OCI-LY3 (cell line): ENCODE data around the gene MRC2.

Source experiments
- H2AFZ ChIP-seq: fragments of 200-600, 300-600 bp; shearing (Covaris generic); 2 replicates; pipeline ENCODE4 v1.6.0; 2014; ENCODE audit warnings: antibody characterized with exemption, low read depth, low read length
- H3K27ac ChIP-seq: fragments of 200-600, 300-600 bp; sonication (generic); 2 replicates; pipeline ENCODE4 v1.5.1; 2014; ENCODE audit warnings: mild to moderate bottlenecking, low read length, moderate library complexity, mixed read lengths
- H3K27me3 ChIP-seq: fragments of 200-600, 300-600 bp; sonication (generic); 2 replicates; pipeline ENCODE4 v1.6.1; 2014; ENCODE audit warnings: low read depth, low read length, mixed read lengths
- H3K36me3 ChIP-seq: fragments of 200-600, 300-600 bp; sonication (generic); replicated peaks from 2 replicates; pipeline ENCODE3; 2014; ENCODE audit warnings: low read depth, low read length, mixed read lengths
- H3K4me1 ChIP-seq: fragments of 300-600, 200-600 bp; sonication (generic); 2 replicates; pipeline ENCODE4 v1.6.1; 2014; ENCODE audit warnings: low read length, mixed read lengths
- H3K4me2 ChIP-seq: fragments of 200-600, 300-600 bp; sonication (generic); 2 replicates; pipeline ENCODE4 v1.6.1; 2014; ENCODE audit warnings: low read length, mixed read lengths
- H3K4me3 ChIP-seq: fragments of 300-600, 200-600 bp; sonication (generic); 2 replicates; pipeline ENCODE4 v1.5.1; 2014; ENCODE audit warnings: antibody characterized with exemption, mild to moderate bottlenecking, low read length, moderate library complexity
- H3K79me2 ChIP-seq: fragments of 300-600, 200-600 bp; shearing (Covaris generic); 2 replicates; pipeline ENCODE4 v1.6.1; 2014; ENCODE audit warnings: mild to moderate bottlenecking, low read length, mixed read lengths
- H3K9ac ChIP-seq: fragments of 300-600, 200-600 bp; shearing (Covaris generic); 2 replicates; pipeline ENCODE4 v1.6.0; 2014; ENCODE audit warnings: mild to moderate bottlenecking, low read length, moderate library complexity
- H3K9me3 ChIP-seq: fragments of 200-600, 300-600 bp; shearing (Covaris generic); 2 replicates; pipeline ENCODE4 v1.6.1; 2014; ENCODE audit warnings: low read length, mixed read lengths; ENCODE audit not compliant: insufficient read depth
- H4K20me1 ChIP-seq: fragments of 200-600, 300-600 bp; sonication (generic); 2 replicates; pipeline ENCODE4 v1.6.1; 2016; ENCODE audit warnings: low read length, mixed read lengths; ENCODE audit not compliant: insufficient read depth
- CTCF ChIP-seq: fragments of 200-600, 300-600 bp; sonication (generic); IDR thresholded peaks from 2 replicates; pipeline ENCODE4 v1.5.1; 2014; ENCODE audit warnings: antibody characterized with exemption, low read length, low read depth
- EZH2phosphoT487 ChIP-seq: fragments of 200-600 bp; shearing (Covaris generic); IDR thresholded peaks from 2 replicates; pipeline ENCODE4 v1.6.1; 2018; ENCODE audit warnings: antibody characterized with exemption, mixed run types, low read depth

MRC2 gene

GRCh38 chr17:62676952-62677596 lies 49.6 kb downstream of the MRC2 start:
- Histone ChIP-seq H3K4me2 (no peak overlapping the region), H4K20me1 (no peaks in the 10 kb centered on the region), H3K27me3 (no peaks in the 10 kb centered on the region), H3K9ac (no peak overlapping the region), H3K79me2 (no peaks in the 10 kb centered on the region), H3K4me1 (peaks cover 2% of the 10 kb centered on the region), H3K27ac (no peak overlapping the region), H3K36me3 (no peaks in the 10 kb centered on the region), H3K4me3 (no peak overlapping the region), H2AFZ (no peak overlapping the region), H3K9me3 (no peaks in the 10 kb centered on the region)
- TF ChIP-seq EZH2phosphoT487 (no peak), CTCF (no peak)

GRCh38 chr17:62678214-62678919 lies 50.9 kb downstream of the MRC2 start:
- Histone ChIP-seq H3K4me1 (no peaks in the 10 kb centered on the region), H3K9ac (no peak overlapping the region), H3K79me2 (no peaks in the 10 kb centered on the region), H3K27ac (no peak overlapping the region), H3K36me3 (no peaks in the 10 kb centered on the region), H2AFZ (no peak overlapping the region), H4K20me1 (no peaks in the 10 kb centered on the region), H3K4me2 (no peak overlapping the region), H3K9me3 (no peaks in the 10 kb centered on the region), H3K4me3 (no peak overlapping the region), H3K27me3 (no peaks in the 10 kb centered on the region)
- TF ChIP-seq CTCF, result no peak
- TF ChIP-seq EZH2phosphoT487, result no peak

GRCh38 chr17:62679866-62680377 lies 52.5 kb downstream of the MRC2 start:
- H3K4me2 ChIP-seq, result no peak overlapping the region
- TF ChIP-seq EZH2phosphoT487, result no peak
- TF ChIP-seq CTCF, result no peak
- H3K27me3 ChIP-seq, result no peaks in the 10 kb centered on the region
- no peak overlapping the region for H3K9ac ChIP-seq
- H3K79me2 ChIP-seq, result no peaks in the 10 kb centered on the region
- H3K27ac ChIP-seq, result no peak overlapping the region
- no peaks in the 10 kb centered on the region for H3K36me3 ChIP-seq
- no peaks in the 10 kb centered on the region for H3K4me1 ChIP-seq
- H2AFZ ChIP-seq, result no peak overlapping the region
- H4K20me1 ChIP-seq, result no peaks in the 10 kb centered on the region
- no peak overlapping the region for H3K4me3 ChIP-seq
- no peaks in the 10 kb centered on the region for H3K9me3 ChIP-seq

- no peaks in the 10 kb centered on the region for H3K27me3 ChIP-seq
- H3K27ac ChIP-seq, result no peak overlapping the region
- H2AFZ ChIP-seq, result no peak overlapping the region
- H4K20me1 ChIP-seq, result no peaks in the 10 kb centered on the region
- no peaks in the 10 kb centered on the region for H3K36me3 ChIP-seq
- H3K4me2 ChIP-seq, result no peak overlapping the region
- H3K4me3 ChIP-seq, result no peak overlapping the region
- no peaks in the 10 kb centered on the region for H3K4me1 ChIP-seq
- no peaks in the 10 kb centered on the region for H3K79me2 ChIP-seq
- no peaks in the 10 kb centered on the region for H3K9me3 ChIP-seq
- H3K9ac ChIP-seq, result no peak overlapping the region
- no peak for TF ChIP-seq CTCF
- no peak for TF ChIP-seq EZH2phosphoT487
These were observed 53.1 kb downstream of the MRC2 start for GRCh38 chr17:62680541-62681052.
